ENCODE results near the gene ZCCHC2.

ZCCHC2 gene

DNA sequence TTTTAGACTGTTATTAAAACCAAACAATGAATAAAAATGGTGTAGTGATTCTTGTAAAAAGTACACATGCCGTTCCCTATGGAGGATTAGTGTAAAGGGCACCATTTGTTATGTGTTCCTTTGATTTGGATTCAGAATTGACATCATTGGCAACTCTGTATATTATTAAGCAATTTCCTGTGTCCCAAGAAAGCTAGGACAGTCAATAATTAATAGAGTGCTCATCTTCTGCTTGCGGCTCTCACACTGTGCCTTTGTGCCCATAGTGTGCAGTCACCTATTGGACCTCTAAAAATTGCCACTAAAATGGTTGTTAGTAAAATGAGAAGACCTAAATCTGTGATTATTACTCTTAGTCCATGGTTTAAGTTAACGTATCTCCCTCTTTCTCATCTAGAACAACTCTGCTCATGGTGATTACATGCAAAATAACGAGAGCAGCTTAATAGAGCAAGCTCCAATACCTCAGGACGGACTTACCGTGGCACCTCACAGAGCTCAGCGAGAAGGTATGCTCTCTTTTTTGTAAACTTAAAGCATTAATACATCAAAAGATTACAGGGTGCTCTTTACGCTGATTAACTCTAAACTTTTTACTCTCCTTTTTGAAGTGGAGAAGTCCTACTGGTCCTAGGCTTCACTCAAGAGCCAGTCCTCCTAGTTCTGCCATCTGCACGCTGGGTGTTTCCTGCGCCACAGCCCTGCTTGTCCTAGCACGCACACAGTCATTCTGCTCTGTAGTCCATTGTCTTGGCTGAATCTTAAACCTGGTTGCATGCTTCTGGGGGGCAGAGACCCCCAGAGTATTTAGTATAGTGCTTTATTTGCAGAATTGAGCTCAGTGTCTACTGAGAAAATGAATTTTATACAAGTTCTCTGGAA is 16.7 kb downstream of the ZCCHC2 start:
- DNase-seq: no peak

DNA sequence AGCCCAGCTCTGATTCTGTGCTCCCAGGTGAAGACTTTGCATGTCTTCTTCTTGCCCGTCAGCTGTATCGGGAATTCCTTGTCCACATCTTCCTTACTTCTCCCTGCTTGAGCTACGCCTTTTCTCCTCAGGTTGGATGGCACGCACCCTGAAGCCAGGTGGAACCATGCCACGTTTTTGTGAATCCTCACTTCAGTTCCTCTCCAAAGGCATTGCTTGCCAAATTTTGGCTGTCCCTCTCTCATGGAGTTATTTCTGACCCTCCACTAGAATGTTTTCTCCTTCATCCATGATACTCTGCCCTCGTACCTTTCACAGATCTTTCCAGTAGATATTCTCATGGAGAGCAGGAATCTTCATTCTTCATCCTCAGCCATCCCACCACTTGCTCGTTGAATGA is 20.2 kb downstream of the ZCCHC2 start:
- no peak for DNase-seq

DNA sequence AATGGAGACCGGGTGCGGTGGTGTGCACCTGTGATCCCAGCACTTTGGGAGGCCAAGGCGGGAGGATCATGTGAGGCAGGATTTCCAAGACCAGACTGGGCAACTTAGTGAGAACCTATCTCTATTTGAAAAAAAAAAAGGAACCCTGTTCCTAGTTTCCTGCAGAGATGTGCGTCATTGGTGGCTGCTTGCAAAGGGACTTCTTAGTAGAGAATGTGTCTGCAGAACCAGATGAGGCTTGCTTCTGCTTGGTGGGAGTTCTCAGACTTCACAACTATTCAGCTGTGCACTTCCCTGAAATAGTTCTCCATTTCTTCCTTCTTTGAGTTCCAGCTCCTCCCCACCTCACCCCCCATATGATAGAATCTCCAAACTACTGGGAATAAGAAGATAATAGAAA is 22.3 kb downstream of the ZCCHC2 start:
- DNase-seq: no peak

DNA sequence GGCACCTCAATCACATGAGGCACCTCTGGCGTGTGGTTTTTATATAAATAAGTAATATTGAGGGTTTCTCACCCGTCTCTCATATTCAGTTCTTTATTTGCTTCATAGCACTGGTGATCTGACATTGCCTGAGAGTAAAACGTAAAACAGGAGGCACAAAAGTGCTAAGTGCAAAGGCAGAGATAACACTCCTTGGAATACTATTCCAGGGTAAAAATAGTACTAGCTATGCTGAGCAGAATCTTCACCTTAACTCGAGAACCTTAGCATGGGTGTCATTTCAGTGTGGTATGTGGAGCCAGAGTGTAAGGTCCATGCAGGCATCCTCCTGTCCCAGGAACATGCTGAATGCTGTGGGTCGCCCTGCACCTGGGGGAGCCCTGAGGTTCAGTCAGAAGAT is 26.9 kb downstream of the ZCCHC2 start:
- no peak for DNase-seq

DNA sequence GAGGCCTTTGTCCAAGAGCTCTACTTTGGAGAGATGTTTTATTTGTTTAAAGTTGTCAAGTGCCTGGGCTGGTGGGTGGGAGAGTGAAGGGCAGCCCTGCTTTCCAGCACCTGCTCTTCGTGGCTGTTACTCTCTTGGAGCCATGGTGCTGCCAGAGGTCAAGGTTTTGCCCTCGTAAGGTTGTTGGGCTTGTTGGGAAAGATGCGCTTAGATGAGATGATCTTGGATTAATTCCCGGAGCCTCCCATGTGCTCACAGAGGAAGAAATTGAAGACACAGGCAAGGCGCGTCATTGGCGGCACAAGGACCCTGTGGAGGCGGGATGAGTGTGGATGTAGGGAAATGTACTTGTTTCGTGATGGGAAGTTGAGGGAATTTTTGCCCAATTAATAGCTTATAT is 27.9 kb downstream of the ZCCHC2 start:
- DNase-seq: no peak

DNA sequence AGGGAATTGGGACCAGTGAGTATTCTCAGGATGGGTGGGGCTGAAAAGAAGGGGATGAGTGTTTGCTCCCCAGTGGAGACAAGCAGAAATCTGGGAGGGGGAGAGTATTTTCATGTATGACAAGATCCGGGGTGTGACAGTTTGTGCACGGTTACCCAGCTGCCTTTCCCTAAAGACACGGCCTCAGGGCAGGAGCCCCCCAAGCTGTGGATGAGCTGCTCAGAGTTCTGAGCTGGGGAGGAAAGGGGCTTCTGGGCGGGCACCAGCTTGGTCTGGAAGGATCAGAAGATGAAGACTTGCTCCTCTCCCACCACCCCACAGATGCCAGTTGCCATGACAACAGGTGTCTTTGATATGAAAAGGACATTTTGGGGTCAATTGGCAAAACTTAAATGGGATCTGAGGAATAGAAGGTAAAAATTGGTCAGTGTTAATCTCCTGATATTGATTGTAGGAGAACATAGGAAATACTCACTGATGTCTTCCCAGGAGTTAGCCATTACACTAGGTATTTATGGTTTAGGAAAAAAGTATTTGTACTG is 29.2 kb downstream of the ZCCHC2 start:
- no peak for DNase-seq

DNA sequence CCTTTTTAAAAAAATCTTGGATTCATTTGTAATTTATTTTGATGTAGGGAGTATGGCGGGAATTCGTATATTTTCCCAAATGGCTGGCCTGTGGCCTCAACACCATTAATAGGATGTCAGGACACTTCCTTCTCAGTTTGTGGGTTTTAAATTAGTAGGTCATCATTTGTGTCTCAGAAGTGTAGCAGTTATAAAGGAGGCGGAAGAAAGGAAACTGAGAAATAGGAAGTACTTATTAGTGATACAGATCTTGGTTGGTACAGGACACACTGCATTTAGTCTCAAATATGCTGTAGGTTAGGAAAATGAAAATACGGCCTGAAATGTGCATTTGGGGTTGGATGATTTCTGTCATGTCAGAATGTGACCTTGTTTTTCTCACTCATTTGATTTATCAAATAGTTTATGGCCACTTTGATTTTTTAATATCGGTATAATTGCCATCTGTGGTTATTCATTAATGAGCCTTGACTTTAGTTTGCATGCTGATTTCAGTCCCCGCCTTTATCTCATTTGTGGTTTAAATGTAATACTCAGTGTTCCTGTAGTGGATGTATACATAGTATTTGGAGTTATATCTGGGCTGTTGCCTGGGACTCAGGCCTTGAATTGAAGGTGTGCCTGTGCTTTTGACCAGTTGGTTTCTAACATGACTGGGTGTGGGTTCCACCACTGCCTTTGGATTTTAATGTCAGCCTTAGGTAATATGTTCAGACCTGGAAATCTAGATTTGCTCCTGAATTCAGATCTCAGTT is 31.4 kb downstream of the ZCCHC2 start:
- no peak for DNase-seq

DNA sequence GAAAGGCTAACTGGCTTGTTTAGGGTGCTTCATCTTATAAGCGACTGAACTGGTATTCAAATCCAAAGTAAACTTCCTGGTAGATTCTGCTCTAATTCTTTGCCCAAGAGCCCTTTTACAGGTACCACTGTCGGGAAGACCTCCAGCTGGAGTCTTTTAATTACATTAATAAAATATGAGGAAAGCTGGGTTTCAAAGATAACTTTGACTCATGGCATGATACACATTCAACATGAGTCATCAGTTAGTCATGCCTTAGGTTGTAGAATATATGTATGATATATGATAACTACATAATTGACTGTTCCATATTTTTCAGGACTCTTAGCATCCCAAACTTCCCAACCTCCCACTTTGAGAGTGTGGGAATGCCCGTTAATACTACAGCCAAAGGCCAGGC is 32.3 kb downstream of the ZCCHC2 start:
- DNase-seq: no peak

DNA sequence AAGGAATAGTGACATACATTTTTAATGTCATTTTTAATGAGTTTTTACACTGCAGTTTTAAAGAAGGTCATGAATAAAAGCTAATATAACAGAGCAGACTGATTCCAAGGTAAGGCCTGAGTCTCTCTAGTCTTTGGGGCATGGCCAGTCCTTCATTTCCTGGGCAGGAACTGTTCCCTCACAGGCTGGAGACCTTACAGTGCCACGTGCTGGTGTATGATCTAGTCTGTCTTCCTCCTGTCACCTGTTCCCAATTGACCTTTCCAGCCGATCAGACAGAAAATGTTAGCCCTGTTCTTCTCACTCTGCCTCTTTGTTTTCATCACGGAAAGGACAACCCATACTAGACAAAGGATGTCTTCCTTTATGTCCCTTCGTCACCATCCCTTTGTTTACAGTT is 33.6 kb downstream of the ZCCHC2 start:
- DNase-seq: no peak

DNA sequence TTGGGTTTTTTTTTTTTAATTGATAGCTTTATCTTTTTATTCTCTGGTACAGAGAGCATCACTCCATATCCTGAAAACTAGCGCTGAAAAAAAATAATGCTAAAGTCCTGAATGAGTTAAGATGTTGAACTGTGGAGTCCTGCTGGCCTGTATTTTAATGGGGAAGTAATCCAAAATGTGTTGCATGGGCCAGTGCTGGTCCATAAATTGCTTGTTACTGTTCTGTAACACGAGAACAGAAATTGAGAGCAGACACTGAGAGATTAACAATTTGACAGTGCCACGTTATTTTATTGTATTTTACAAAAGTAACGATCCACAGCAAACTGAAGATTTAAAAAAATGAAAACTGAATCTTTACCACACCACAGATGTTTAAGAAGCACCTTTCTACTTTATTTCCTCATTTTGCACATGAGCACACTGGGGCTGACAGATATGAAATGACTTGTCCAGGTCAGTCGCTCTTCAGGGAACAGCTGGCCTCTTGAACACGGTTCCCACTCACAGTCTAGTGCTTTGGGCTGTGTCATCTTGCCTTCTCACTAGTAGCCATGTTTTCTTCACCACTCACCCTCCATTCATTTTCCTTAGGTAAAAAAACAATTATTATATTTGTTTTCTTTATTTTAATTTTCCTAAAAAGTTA is 35.3 kb downstream of the ZCCHC2 start:
- no peak for DNase-seq

DNA sequence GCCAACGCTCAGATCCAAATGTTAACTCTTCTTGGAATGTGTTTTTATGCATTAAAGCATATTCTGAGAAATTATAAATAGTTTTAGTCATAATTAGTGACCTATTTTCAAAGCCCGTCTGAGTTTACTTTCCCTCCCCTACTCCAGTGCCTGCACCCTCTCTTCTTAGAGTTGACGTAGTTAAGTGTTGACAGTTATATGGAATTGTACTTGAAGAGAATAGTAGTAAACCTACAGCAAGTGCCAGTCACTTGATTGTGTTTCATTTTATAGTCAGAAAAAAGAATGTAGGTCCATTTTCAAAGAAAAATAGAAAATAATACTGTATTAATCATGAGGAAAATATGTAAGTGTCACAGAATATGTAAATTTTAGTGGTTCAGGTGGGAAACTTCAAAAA is 41.2 kb downstream of the ZCCHC2 start:
- no peak for DNase-seq

DNA sequence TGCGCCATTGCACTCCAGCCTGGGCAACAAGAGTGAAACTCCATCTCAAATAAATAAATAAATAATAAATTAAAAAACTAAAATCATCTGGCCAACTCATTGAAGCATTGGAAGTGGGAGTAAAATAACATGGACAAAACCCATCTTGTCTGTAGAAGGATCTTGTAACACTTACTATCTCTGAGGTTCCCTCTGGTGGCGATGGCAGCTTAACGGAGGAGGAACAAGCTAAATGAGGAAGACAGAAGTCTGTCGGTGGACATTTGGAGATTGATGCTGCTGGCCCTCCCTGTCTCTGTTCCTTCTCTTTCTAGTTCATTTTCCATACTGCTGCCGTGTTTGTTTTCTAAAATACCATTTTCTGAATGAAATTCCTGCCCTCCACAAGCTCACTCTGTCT is 43.4 kb downstream of the ZCCHC2 start:
- DNase-seq: no peak

DNA sequence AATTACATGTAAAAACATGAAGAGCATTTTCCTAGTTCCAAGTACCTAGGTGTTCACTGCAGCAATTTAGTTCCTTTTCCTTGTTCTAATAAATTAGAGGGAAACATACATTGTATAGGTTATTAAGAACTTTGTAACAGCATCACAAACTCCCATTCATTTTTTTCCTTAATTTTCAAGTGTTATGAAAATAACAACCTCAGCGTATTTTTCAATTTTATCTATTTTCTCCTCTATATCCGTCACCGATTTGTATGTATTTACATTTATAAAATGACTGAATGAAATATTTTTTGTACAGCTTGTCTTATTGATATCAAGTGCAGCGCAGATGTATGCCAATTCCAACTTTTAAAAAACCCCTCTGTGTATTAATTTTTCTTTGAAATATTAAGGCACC is 44.0 kb downstream of the ZCCHC2 start:
- DNase-seq: no peak

DNA sequence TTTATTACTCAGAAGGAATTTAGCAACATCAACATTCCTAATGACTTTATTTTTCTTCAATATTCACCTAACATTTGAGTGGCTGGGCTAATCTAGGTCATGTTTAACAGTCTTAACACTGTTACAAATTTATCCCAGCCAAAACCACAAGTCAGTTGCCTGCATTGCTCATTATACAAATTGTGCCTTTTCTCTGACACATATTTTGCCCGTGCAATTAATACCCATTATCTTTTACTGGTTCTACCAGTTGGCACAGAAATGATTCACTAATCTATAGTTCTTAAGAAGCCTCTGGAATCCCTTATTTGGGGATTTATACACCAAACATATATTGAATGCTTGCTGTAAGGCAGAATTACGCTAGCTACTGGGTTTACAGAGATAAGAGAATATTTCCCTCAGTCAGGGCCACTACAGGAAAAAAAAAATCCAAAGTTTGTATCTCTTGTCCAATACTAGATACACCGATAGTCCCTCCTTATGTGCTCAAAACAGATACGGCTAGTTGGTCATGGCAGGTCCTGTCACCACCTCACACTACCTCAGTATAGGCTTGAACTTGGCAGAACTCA is 46.3 kb downstream of the ZCCHC2 start:
- no peak for DNase-seq

DNA sequence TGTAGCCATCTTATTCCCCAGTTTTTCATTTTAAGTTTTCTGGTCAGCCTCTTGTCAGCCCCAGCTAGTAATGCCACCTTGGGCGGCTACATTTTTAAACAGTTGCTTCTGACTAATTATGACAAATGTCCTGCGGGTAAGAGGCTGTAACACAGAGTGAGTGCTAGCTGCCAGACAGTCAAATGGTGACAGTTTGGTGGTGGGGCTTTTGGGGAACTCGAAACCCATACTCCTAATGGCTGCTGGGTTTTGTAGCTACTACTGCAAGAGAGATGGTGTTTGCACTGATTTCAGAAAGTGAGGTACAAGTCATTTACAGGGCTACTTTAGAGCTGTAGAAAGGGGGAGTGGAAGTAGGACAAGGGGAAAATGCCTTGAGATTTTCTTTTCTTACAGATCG is 48.2 kb downstream of the ZCCHC2 start:
- DNase-seq: no peak

DNA sequence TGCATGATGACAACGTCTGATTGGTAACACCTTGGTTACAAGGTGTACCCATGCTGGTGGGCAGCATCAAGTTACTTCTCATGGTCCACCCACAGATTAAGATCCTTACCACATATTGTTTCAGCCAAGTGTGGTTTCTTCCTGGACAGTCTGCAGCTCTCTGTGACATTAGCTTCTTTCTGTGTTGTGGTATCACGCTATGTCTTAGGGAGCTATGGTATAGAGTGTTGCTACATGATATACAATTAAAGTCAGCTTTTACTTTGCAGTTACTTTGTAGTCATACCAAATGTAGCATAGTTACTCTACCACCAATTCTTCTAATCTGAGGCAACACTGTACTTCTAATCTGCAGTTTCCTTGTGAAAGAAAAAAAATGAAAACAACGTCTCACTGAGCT is 48.8 kb downstream of the ZCCHC2 start:
- DNase-seq: no peak

DNA sequence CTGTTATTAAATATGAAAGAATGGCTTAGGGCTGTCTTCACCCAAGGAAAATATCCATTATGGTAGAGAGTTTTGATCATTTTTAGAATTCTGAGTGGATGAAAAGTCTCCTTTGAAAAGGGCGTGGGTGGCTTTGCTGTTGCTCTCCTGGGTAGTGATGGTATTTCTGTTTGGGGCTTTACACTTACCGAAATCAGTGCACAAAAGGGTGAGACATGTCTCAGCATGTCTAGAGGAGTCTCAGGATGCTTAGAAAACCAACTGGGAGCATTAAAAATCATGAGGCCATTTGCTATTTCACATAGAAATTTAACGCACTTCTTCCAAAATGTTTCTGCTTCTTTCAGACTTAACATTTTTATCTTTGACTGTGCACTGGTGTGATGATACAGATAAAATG is 49.6 kb downstream of the ZCCHC2 start:
- no peak for DNase-seq

DNA sequence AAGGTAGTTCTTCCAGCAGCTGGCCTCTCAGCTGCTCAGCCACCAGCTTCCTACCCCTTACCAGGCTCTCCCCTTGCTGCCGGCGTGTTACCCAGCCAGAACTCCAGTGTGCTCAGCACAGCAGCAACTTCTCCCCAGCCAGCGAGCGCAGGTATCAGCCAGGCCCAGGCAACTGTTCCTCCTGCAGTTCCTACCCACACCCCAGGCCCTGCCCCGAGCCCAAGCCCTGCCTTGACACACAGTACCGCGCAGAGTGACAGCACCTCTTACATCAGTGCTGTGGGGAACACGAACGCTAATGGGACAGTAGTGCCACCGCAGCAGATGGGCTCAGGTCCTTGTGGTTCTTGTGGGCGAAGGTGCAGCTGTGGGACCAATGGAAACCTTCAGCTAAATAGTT is 52.0 kb downstream of the ZCCHC2 start:
- no peak for DNase-seq

DNA sequence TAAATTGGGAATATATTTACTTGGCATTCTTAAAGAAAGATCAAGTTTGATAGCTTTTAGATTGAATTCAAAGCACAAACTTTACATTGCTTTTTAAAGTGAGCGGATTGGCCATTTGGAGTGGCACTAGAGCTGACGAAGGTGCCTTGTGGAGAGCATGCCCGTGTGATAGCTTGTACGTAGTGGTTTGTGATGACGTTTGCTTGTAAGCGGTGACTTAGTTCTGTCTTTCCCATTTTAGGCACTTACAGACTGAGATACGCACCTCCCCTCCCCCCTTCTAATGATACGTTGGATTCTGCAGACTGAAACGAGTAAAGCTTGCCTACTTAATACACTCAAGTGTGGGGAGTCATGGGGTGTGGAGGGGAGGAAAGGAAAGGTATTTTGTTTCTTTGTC is 53.4 kb downstream of the ZCCHC2 start:
- DNase-seq: no peak

DNA sequence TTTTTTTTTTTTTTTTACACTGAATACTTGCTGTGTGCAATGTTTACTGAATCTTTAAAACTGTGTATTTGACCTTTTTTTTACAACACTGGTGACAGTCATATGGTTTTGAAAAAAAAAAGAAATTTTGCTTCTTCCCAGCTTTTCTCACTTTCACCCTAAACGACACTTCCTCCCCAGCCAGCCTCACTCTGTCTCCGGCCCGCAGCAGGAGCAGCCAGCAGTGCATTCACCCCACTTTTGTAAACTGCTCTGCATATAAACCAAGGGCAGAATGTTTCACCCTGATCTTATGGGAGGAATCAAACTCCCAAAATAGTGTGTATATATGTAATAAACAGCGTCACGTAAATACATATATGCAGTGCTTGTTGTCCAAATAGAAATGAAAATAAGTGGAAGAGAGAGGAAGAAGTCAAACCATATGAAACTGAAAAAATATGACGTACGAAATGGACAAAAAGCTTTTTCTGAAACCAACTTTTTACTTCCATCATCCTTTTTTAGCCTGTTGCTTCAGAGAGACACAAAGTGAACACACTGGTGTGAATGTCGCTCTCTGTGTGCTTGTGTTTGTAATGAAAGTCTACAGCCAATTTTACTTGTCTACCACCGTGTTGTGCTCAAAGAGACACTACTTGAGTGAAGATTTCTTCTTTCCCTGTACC is 54.2 kb downstream of the ZCCHC2 start:
- no peak for DNase-seq

DNA sequence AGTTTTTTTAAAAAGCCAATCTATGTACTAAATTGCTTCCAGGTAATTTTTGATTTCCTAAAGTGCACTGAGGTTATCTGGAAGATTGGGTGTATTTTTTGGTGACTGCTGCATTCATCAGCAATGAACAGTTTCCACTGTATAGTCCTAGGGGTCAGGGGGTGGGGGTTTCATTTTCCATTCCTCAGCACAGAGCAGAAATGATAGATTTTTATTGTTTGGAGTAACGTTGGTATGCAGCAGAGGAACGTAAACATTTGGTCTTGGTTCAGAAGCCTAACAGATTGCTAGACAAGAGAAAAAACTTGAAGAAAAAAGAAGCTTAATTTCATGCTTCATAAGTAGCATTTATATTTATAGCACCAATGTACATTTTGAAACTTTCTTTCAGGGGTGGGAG is 54.9 kb downstream of the ZCCHC2 start:
- no peak for DNase-seq

DNA sequence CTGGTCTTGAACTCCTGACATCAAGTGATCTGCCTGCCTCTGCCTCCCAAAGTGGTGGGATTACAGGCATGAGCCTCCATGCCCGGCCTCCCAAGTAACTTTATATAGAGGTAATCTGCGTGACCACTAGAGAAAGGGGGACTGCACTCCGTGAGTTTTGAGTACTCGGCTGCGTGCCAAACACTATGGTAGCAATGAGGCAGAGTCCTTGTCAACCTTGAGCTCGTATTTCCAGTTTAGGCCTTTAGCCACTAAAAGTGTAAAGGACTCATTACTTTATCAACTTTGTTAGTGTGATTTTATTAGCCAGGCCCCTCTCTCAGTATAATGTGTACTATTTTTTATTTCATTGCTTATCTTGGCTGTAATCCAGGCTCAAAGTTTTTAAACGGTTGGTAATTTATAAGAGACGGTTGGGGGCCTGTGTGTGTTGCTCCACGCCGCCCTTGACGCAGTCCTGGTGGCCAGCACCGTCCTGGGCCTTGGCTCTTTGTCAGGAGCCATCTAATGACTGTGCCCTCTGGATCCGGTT is 56.2 kb downstream of the ZCCHC2 start:
- no peak for DNase-seq

Data from activated CD4-positive, alpha-beta T cell treated with anti-CD3 and anti-CD28 coated beads, Interleukin-2, amount 50 U/mL, for 48 hours (primary cell).